ENCODE data around the gene RARRES2.
"Not testable (repeated sequence)": the region's sequence is repeated elsewhere in the genome, so short reads cannot be mapped to it uniquely, and the experiment has no call there.

DNA sequence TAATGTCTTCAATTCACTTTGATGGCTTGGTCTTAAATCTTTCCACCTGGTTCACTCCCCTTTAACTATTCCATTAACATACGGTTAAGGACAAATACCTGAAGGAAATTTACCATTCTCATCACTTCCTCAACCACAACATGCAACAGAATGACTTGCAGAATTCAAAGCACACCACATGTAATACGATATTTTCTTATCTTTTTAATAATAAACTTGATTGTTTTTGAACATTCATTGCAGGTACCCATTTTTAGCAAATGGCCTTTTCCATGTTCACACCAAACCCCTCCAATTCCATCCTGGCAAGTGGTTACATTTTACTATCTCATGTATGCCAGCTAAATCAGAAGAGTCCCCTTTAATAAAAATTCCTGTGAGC is 35.5 kb downstream of the RARRES2 start:
- TF ChIP-seq, protein P1, sequence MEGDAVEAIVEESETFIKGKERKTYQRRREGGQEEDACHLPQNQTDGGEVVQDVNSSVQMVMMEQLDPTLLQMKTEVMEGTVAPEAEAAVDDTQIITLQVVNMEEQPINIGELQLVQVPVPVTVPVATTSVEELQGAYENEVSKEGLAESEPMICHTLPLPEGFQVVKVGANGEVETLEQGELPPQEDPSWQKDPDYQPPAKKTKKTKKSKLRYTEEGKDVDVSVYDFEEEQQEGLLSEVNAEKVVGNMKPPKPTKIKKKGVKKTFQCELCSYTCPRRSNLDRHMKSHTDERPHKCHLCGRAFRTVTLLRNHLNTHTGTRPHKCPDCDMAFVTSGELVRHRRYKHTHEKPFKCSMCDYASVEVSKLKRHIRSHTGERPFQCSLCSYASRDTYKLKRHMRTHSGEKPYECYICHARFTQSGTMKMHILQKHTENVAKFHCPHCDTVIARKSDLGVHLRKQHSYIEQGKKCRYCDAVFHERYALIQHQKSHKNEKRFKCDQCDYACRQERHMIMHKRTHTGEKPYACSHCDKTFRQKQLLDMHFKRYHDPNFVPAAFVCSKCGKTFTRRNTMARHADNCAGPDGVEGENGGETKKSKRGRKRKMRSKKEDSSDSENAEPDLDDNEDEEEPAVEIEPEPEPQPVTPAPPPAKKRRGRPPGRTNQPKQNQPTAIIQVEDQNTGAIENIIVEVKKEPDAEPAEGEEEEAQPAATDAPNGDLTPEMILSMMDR (IDR thresholded peaks at IDR 0.05) = not testable (repeated sequence)
- TF ChIP-seq POLR2A (IDR thresholded peaks at IDR 0.05) = not testable (repeated sequence)

Data from Peyer's patch (tissue), 4 donors.